Loucy (cell line): ENCODE measurements around the gene CABCOCO1.

Experiments
- EZH2phosphoT487 ChIP-seq: fragments of 200-600 bp; IDR thresholded peaks from 2 replicates; pipeline ENCODE4 v1.6.1; 2018; ENCODE audit warnings: antibody characterized with exemption, mild to moderate bottlenecking, moderate library complexity, borderline replicate concordance
- TF ChIP-seq, protein P1 (sequence below): fragments of 200-600 bp; sonication (generic); conservative IDR thresholded peaks from 2 replicates; pipeline ENCODE4 v1.5.1; 2014; ENCODE audit warnings: mild to moderate bottlenecking, antibody characterized with exemption, low read length

DNA sequence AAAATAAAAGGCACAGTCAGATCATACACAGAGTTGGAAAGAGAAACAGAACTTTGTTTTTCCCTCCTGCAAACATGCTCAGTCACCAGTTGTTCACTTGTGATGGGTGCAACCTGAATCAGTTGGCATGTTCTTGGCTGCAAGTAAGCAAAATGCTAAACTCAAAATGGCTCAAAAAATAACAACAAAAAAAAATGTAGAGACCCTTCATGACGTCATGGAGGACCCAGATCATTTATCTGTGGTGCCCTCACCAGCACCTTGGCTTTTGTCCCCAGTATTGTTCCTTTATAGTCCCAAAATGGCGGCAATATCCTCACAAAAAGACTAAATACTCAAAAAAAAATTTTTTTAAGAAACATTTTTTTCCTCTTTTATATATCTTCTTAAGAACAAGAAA, 112.4 kb downstream of the CABCOCO1 start:
- TF ChIP-seq, protein P1, sequence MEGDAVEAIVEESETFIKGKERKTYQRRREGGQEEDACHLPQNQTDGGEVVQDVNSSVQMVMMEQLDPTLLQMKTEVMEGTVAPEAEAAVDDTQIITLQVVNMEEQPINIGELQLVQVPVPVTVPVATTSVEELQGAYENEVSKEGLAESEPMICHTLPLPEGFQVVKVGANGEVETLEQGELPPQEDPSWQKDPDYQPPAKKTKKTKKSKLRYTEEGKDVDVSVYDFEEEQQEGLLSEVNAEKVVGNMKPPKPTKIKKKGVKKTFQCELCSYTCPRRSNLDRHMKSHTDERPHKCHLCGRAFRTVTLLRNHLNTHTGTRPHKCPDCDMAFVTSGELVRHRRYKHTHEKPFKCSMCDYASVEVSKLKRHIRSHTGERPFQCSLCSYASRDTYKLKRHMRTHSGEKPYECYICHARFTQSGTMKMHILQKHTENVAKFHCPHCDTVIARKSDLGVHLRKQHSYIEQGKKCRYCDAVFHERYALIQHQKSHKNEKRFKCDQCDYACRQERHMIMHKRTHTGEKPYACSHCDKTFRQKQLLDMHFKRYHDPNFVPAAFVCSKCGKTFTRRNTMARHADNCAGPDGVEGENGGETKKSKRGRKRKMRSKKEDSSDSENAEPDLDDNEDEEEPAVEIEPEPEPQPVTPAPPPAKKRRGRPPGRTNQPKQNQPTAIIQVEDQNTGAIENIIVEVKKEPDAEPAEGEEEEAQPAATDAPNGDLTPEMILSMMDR, result no peak
- TF ChIP-seq EZH2phosphoT487, result no peak
